Keratinocyte (primary cell): ENCODE data around the gene SLC39A9. TPM values are rescaled to one million over a fixed set of nuclear protein-coding genes. Genes with fewer than 3 reads are reported as not detected.

ENCODE experiments used
- DNase-seq: peaks from one replicate; pipeline ENCODE4 v3.0.0-alpha.2; 2011; ENCODE audit warnings: low read depth, missing footprints, low spot score
- FAIRE-seq: peaks from 2 replicates; lab custom pipeline; 2011; peaks lifted over from hg19 to GRCh38; lab: Jason Lieb, UNC
- H2AFZ ChIP-seq: 2 replicates; pipeline ENCODE4 v1.6.0; 2012; ENCODE audit warnings: low read length, control low read depth, inconsistent platforms; ENCODE audit not compliant: control insufficient read depth
- H3K27ac ChIP-seq: 2 replicates; pipeline ENCODE4 v1.5.1; 2011; ENCODE audit warnings: low read length; ENCODE audit not compliant: control insufficient read depth, insufficient read depth
- H3K27me3 ChIP-seq: 3 replicates; pipeline ENCODE4 v1.6.0; 2011; ENCODE audit warnings: low read length; ENCODE audit not compliant: control insufficient read depth, insufficient read depth; ENCODE audit errors: extremely low read depth
- H3K36me3 ChIP-seq, 2 experiments: 2 replicates in 1 of 2; 3 replicates in 1 of 2; pipeline ENCODE4 v1.5.1; 2011; ENCODE audit warnings: low read length in 2 of 2, mild to moderate bottlenecking in 1 of 2; ENCODE audit not compliant: control insufficient read depth in 2 of 2, insufficient read depth in 2 of 2; ENCODE audit errors: extremely low read depth in 1 of 2
- H3K4me1 ChIP-seq: 3 replicates; pipeline ENCODE4 v1.5.1; 2011; ENCODE audit warnings: low read length; ENCODE audit not compliant: control insufficient read depth, insufficient read depth; ENCODE audit errors: extremely low read depth
- H3K4me2 ChIP-seq: 3 replicates; pipeline ENCODE4 v1.6.0; 2011; ENCODE audit warnings: low read depth, low read length; ENCODE audit not compliant: control insufficient read depth, insufficient read depth; ENCODE audit errors: extremely low read depth
- H3K4me3 ChIP-seq, 3 experiments: fragments of 200-600 bp in 1 of 3; sonication (generic) in 1 of 3; 2 replicates in 2 of 3; 3 replicates in 1 of 3; pipeline ENCODE4 v1.5.1; 2011 to 2016; ENCODE audit warnings: low read length in 3 of 3, mild to moderate bottlenecking in 3 of 3, control low read depth in 2 of 3, inconsistent platforms in 1 of 3, low read depth in 1 of 3, mixed read lengths in 1 of 3, mixed run types in 1 of 3, moderate library complexity in 1 of 3; ENCODE audit not compliant: control insufficient read depth in 2 of 3, insufficient read depth in 2 of 3; ENCODE audit errors: extremely low read depth in 1 of 3
- H3K79me2 ChIP-seq: 2 replicates; pipeline ENCODE4 v1.6.0; 2012; ENCODE audit warnings: low read length; ENCODE audit not compliant: control insufficient read depth, insufficient read depth
- H3K9ac ChIP-seq: 3 replicates; pipeline ENCODE4 v1.6.0; 2011; ENCODE audit warnings: low read length; ENCODE audit not compliant: control insufficient read depth, insufficient read depth; ENCODE audit errors: extremely low read depth
- H3K9me1 ChIP-seq: 3 replicates; pipeline ENCODE4 v1.6.0; 2011; ENCODE audit warnings: low read length; ENCODE audit not compliant: control insufficient read depth, insufficient read depth; ENCODE audit errors: extremely low read depth
- H3K9me3 ChIP-seq: 2 replicates; pipeline ENCODE4 v1.5.1; 2012; ENCODE audit warnings: low read depth, low read length; ENCODE audit not compliant: control insufficient read depth
- H4K20me1 ChIP-seq: 3 replicates; pipeline ENCODE4 v1.6.0; 2011; ENCODE audit warnings: low read length; ENCODE audit not compliant: control insufficient read depth, insufficient read depth; ENCODE audit errors: extremely low read depth
- CTCF ChIP-seq, 3 experiments: IDR thresholded peaks in 1 of 3; conservative IDR thresholded peaks in 1 of 3; optimal IDR thresholded peaks in 1 of 3; 2 replicates in 2 of 3; 3 replicates in 1 of 3; pipeline versions ENCODE3 to v1.5.1; 2011; ENCODE audit warnings: low read length in 3 of 3, mild to moderate bottlenecking in 3 of 3, moderate library complexity in 2 of 3, control low read depth in 1 of 3, inconsistent platforms in 1 of 3; ENCODE audit not compliant: insufficient read depth in 2 of 3; ENCODE audit errors: extremely low read depth in 1 of 3
- EZH2 ChIP-seq: IDR thresholded peaks from one replicate; pipeline ENCODE4 v1.6.1; 2012; ENCODE audit warnings: inconsistent platforms, mild to moderate bottlenecking, low read length, moderate library complexity
- dilution Hi-C: fragments of 300-500 bp; cut with MboI; formaldehyde crosslinking; loops from one replicate; pipeline ENCODE4 v1.7.0; 2020; ENCODE audit warnings: low sequenced_read_pairs; ENCODE audit not compliant: extremely low pct_ligation_motif_present
- polyA plus RNA-seq, 5 experiments: library from polyadenylated mRNA; depleted of rRNA in 3 of 5; stranded (reverse) in 3 of 5; stranded (forward) in 1 of 5; unstranded in 1 of 5; fragments of >200 nt; gene quantifications; 1 replicate in 1 of 5; 2 replicates in 3 of 5; 3 replicates in 1 of 5; pipeline versions ENCODE4 v1.2.1 to v1.2.3, GENCODE V29; 2011 to 2012; ENCODE audit warnings: missing spikeins in 2 of 5, low read depth in 1 of 5, low replicate concordance in 1 of 5

The SLC39A9 gene
- polyA plus RNA-seq, 1 donor (not counting 4 experiments of a cell fraction or from before 2014, with no cell fraction given): 58.8 TPM

- DNase-seq (no peak), FAIRE-seq (no peak)
- no peak for TF ChIP-seq CTCF (optimal IDR thresholded peaks at IDR 0.05 in 1 of 3, IDR thresholded peaks at IDR 0.05 in 1 of 3, conservative IDR thresholded peaks at IDR 0.05 in 1 of 3; ENCODE audit: extremely low read depth in 1 of 3, insufficient read depth in 2 of 3, low read length in 3 of 3)
- TF ChIP-seq EZH2: no peak
- Histone ChIP-seq H3K27me3 (no peaks in the 10 kb centered on the region), H3K4me3 (no peak overlapping the region), H3K4me1 (no peaks in the 10 kb centered on the region), H3K79me2 (no peaks in the 10 kb centered on the region), H3K9me1 (no peaks in the 10 kb centered on the region), H4K20me1 (no peaks in the 10 kb centered on the region), H3K36me3 (no peaks in the 10 kb centered on the region), H3K9me3 (no peaks in the 10 kb centered on the region), H3K9ac (no peak overlapping the region), H2AFZ (no peak overlapping the region), H3K27ac (no peak overlapping the region), H3K4me2 (no peak overlapping the region)
- dilution Hi-C loops: no loop called here
These were observed 32.4 kb upstream of the SLC39A9 start for GRCh38 chr14:69366069-69366468.

- Histone ChIP-seq H3K36me3 (no peaks in the 10 kb centered on the region), H3K9ac (no peak overlapping the region), H3K79me2 (no peaks in the 10 kb centered on the region), H3K4me3 (no peak overlapping the region), H2AFZ (no peak overlapping the region), H3K27me3 (no peaks in the 10 kb centered on the region), H3K27ac (no peak overlapping the region), H3K4me1 (no peaks in the 10 kb centered on the region), H4K20me1 (no peaks in the 10 kb centered on the region), H3K9me1 (no peaks in the 10 kb centered on the region), H3K4me2 (no peak overlapping the region), H3K9me3 (no peaks in the 10 kb centered on the region)
- DNase-seq: no peak
- no peak for FAIRE-seq
- TF ChIP-seq EZH2: no peak
- no peak for TF ChIP-seq CTCF (optimal IDR thresholded peaks at IDR 0.05 in 1 of 3, IDR thresholded peaks at IDR 0.05 in 1 of 3, conservative IDR thresholded peaks at IDR 0.05 in 1 of 3; ENCODE audit: extremely low read depth in 1 of 3, insufficient read depth in 2 of 3, low read length in 3 of 3)
- dilution Hi-C loops: no loop called here
These were observed 31.7 kb upstream of the SLC39A9 start for GRCh38 chr14:69366761-69367160.
